Kidney (tissue), 14 donors: ENCODE results near the gene MASP2. TPM values are rescaled to one million over a fixed set of nuclear protein-coding genes. Genes with fewer than 3 reads are reported as not detected.
"Not testable (repeated sequence)": the region's sequence is repeated elsewhere in the genome, so short reads cannot be mapped to it uniquely, and the experiment has no call there.

Experiments used
- DNase-seq, 5 donors: peaks; one replicate each; pipeline ENCODE4 v3.0.0-alpha.2; 2013 to 2020
- FAIRE-seq: peaks from 2 replicates; lab custom pipeline; 2012; peaks lifted over from hg19 to GRCh38; lab: Jason Lieb, UNC
- H3K27ac ChIP-seq, 2 donors: one replicate each; pipeline ENCODE4 v1.7.0; 2013; ENCODE audit warnings: low read depth in 2 of 2, low read length in 2 of 2, inconsistent platforms in 1 of 2
- H3K27me3 ChIP-seq: one replicate; pipeline ENCODE4 v1.7.1; 2013; ENCODE audit warnings: low read length, inconsistent platforms; ENCODE audit not compliant: control insufficient read depth, insufficient read depth
- H3K36me3 ChIP-seq, 3 donors: one replicate each; pipeline versions ENCODE4 v1.7.0 to v1.7.1; 2013; ENCODE audit warnings: low read length in 3 of 3, control low read depth in 1 of 3, inconsistent platforms in 1 of 3; ENCODE audit not compliant: insufficient read depth in 3 of 3, control insufficient read depth in 2 of 3
- H3K4me1 ChIP-seq, 3 donors: one replicate each; pipeline versions ENCODE4 v1.7.0 to v1.7.1; 2013; ENCODE audit warnings: low read length in 3 of 3, inconsistent platforms in 1 of 3, low read depth in 1 of 3; ENCODE audit not compliant: control insufficient read depth in 2 of 3, insufficient read depth in 2 of 3
- H3K4me3 ChIP-seq, 3 donors: one replicate each; pipeline versions ENCODE4 v1.7.0 to v1.8.1; 2013; ENCODE audit warnings: low read length in 3 of 3, control low read depth in 1 of 3, inconsistent platforms in 1 of 3
- H3K9ac ChIP-seq, 3 donors: one replicate each; pipeline versions ENCODE4 v1.7.0 to v1.7.1; 2013; ENCODE audit warnings: low read length in 3 of 3, control low read depth in 1 of 3, inconsistent platforms in 1 of 3
- H3K9me3 ChIP-seq, 3 donors: one replicate each; pipeline versions ENCODE4 v1.7.0 to v1.7.1; 2013; ENCODE audit warnings: low read length in 3 of 3, control low read depth in 1 of 3, inconsistent platforms in 1 of 3; ENCODE audit not compliant: control insufficient read depth in 2 of 3, insufficient read depth in 1 of 3
- intact Hi-C: fragments of 100-400 bp; cut with DNase I; formaldehyde crosslinking; loops from one replicate; pipeline ENCODE4 v1.11.1; 2022
- polyA plus RNA-seq: library from polyadenylated mRNA; stranded (reverse); fragments of 350-450 nt; fragmentation: Illumina TruSeq; extraction: RNeasy Lipid Tissue Mini Kit (QIAGEN cat#74804); gene quantifications from one replicate; pipeline ENCODE4 v1.2.3, GENCODE V29; 2014; ENCODE audit warnings: low read depth, low replicate concordance; ENCODE audit not compliant: insufficient read depth
- total RNA-seq: library from RNA; stranded (reverse); fragmentation: NEBNext Ultra II Directional; extraction: Animal tissue kit (Norgen Biotek cat#: 25700); gene quantifications from one replicate; pipeline ENCODE4 v1.2.1, GENCODE V29; 2021
- TF ChIP-seq, protein P1 (sequence below): IDR thresholded peaks from 3 replicates; pipeline ENCODE4 v1.5.1; 2012; ENCODE audit warnings: mild to moderate bottlenecking, moderate library complexity, borderline replicate concordance; ENCODE audit not compliant: insufficient read depth; ENCODE audit errors: extremely low read depth
- donor health status: control.
- donor health status: control.
- donor health status: control.
- donor health status: control.
- donor health status: control.
- donor health status: DM: yes; HTN: yes; CAD: no.
- donor health status: Normal renal cell carcinoma (clear cell type).

The MASP2 gene
- total and polyA plus RNA-seq, 2 donors from 2014 or later = not detected

DNA sequence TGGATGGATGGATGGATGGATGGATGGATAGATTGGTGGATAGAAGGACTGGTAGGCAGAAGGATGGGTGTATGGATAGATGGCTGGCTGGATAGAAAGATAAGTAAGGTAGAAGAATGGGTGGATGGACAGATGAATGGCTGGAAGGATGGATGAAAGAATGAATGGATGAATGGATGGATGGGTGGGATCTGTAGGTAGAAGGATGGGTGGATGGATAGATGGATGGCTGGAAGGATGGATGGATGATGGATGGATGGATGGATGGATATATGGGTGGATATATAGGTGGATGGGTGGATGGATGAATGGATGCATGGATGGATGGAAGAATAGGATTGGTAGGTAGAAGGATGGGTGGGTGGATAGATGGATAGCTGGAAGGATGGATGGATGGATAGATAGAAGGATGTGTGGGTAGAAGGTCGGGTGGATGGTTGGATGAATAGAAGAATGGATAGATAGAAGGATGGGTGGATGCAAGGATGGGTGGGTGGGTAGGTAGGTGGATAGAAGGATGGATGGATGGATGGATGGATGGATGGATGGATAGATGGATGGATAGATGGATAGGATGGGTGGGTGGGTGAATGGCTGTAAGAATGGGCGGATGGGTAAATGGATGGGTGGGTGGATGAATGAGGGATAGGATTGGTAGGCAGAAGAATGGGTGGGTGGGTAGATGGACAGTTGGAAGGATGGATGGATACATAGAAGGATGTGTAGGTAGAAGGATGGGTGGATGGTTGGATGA is 7.5 kb downstream of the MASP2 start:
- H3K27ac ChIP-seq = no peak overlapping the region
- peaks cover 0 to 1% (median 0%) of the 10 kb centered on the region in 3 donors for H3K9me3 ChIP-seq
- DNase-seq (no peak), FAIRE-seq (no peak)
- H3K9ac ChIP-seq = no peak overlapping the region
- intact Hi-C loops = loop anchor here (5.0 kb wide), 1 partner anchor 603 kb away; no protein-coding TSS in a partner anchor
- no peaks in the 10 kb centered on the region for H3K4me1 ChIP-seq
- no peak overlapping the region for H3K4me3 ChIP-seq
- no peaks in the 10 kb centered on the region for H3K27me3 ChIP-seq
- TF ChIP-seq, protein P1, sequence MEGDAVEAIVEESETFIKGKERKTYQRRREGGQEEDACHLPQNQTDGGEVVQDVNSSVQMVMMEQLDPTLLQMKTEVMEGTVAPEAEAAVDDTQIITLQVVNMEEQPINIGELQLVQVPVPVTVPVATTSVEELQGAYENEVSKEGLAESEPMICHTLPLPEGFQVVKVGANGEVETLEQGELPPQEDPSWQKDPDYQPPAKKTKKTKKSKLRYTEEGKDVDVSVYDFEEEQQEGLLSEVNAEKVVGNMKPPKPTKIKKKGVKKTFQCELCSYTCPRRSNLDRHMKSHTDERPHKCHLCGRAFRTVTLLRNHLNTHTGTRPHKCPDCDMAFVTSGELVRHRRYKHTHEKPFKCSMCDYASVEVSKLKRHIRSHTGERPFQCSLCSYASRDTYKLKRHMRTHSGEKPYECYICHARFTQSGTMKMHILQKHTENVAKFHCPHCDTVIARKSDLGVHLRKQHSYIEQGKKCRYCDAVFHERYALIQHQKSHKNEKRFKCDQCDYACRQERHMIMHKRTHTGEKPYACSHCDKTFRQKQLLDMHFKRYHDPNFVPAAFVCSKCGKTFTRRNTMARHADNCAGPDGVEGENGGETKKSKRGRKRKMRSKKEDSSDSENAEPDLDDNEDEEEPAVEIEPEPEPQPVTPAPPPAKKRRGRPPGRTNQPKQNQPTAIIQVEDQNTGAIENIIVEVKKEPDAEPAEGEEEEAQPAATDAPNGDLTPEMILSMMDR = no peak
- H3K36me3 ChIP-seq = no peaks in the 10 kb centered on the region

DNA sequence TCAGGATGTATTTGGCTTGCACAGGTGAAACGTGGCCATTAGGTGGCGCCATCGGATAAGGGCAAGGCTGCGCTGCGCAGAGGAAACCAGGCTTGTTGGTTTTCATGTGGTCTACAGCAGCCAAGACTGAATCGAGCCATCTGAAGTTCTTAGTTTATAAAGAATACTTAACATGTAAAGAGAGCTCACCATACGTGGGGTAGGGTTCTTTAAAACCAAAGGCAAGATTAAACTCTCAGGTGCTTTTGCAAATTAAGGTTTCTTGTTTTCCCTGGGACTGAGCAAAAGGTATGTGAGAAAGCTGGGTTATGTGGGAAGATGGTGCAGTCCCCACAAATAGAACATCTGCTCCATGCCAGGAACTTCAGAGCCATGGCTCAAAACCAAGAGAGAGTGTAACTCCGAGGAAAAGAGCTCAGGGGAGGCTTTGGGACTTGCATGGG is 9.3 kb downstream of the MASP2 start:
- H3K4me1 ChIP-seq = no peaks in the 10 kb centered on the region
- FAIRE-seq (peak; percentile 98), DNase-seq (peak; percentile 86 to 93 (median 90))
- H3K36me3 ChIP-seq = no peaks in the 10 kb centered on the region
- TF ChIP-seq, protein P1 = peak; percentile 98
- H3K4me3 ChIP-seq = no peak overlapping the region
- no peaks in the 10 kb centered on the region for H3K27me3 ChIP-seq
- intact Hi-C loops = loop anchor here (5.0 kb wide), 1 partner anchor 605 kb away; no protein-coding TSS in a partner anchor
- no peak overlapping the region for H3K27ac ChIP-seq
- peaks cover 0 to 1% (median 0%) of the 10 kb centered on the region in 3 donors for H3K9me3 ChIP-seq
- H3K9ac ChIP-seq = no peak overlapping the region

DNA sequence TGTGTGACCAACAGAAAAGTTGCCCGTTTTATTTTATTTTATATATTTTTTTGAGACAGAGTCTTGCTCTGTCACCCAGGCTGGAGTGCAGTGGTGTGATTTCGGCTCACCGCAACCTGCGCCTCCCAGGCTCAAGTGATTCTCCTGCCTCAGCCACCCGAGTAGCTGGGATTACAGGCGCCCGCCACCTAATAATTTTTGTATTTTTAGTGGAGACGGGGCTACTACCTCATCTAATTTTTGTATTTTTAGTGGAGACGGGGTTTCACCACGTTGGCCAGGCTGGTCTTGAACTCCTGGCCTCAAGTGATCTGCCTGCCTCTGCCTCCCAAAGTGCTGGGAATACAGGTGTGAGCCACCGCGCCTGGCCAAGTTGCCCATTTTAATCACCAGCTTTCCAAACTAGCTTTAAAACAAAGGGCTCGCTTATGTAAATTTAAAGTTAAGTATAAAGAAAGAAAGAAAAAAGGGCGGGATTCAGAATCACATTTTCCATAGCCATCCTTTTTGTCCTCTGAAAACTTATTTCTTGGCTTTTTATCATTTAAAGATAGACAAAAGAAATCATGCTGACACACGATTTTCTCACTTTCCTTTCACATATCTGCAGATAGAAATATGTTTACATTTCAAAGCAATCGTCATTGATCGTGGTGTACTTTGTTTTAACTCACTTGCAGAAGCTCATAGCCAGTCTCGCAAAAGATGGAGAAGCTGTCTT is 9.9 kb downstream of the MASP2 start:
- DNase-seq, H3K36me3 ChIP-seq: not testable (repeated sequence)

More for the DNA sequence above, 9.9 kb downstream of the MASP2 start:
- not testable (repeated sequence) for H3K4me1 ChIP-seq, H3K27me3 ChIP-seq, H3K27ac ChIP-seq, H3K9ac ChIP-seq, H3K4me3 ChIP-seq, H3K9me3 ChIP-seq, FAIRE-seq
- intact Hi-C loops = loop anchor here (5.0 kb wide), 1 partner anchor 605 kb away; no protein-coding TSS in a partner anchor
